Skeletal muscle cell (primary cell): Measurements from ENCODE around the gene UPF2.
"Not testable (repeated sequence)": the region's sequence is repeated elsewhere in the genome, so short reads cannot be mapped to it uniquely, and the experiment has no call there.

ENCODE experiments used
- DNase-seq: peaks from one replicate; pipeline ENCODE4 v3.0.0-alpha.2; 2010; ENCODE audit warnings: low read depth
- H3K4me3 ChIP-seq: 2 replicates; pipeline ENCODE4 v1.5.1; 2011; ENCODE audit warnings: low read depth, mild to moderate bottlenecking, control low read depth, low read length, moderate library complexity

The UPF2 gene

DNA sequence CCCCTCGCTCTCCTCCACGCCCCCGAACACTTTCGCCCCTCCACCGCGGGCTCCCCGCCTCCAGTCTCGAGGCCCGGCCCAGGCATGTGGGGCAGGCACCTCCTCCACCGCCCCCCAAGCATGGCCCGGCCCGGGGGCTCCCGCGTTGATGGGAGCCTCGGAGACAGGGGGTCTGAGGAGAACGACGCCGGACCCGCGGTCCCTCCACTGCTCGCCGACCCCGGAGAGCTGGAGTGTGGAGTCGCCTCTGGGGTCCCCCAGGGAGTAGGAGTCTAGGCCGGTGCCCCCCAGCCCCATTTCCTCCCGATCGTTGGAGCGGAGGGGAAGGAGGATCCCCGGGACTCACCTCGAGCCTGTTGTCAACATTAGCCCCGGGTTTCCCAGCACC, 206 bp downstream of the UPF2 start:
- DNase-seq: no peak
- H3K4me3 ChIP-seq: peak overlapping the region; percentile 98

DNA sequence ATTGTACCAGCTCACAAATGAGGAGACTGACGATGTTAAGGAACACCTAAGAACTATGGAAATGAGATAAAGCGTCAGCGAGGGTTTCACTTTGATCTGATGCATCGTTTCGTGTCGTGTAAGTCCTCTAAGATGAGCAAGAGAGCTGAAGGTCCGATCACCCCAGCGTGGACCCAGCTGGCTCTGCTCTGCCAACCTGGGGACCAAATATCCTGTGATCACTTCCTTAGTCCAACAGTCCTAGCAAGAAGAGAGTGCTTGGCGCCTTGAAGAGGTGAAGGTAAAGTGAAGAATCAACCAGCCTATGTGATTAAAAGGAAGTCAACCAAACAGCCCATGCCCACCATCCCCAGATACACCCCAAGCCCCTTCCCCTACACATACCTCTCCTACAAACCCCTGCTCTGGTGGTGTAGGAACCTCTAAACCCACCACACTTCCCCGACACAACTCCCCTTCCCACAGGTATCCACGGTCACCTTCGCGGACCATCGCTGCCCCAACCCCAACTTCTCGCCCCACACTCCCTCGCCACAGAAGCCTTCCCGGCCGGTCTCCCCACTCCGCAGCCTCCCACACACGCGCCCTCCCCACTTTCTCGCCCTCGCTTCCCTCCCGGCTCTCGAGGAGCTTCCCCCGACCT, 722 bp downstream of the UPF2 start:
- no peak for DNase-seq
- peak overlapping the region; percentile 98 for H3K4me3 ChIP-seq

DNA sequence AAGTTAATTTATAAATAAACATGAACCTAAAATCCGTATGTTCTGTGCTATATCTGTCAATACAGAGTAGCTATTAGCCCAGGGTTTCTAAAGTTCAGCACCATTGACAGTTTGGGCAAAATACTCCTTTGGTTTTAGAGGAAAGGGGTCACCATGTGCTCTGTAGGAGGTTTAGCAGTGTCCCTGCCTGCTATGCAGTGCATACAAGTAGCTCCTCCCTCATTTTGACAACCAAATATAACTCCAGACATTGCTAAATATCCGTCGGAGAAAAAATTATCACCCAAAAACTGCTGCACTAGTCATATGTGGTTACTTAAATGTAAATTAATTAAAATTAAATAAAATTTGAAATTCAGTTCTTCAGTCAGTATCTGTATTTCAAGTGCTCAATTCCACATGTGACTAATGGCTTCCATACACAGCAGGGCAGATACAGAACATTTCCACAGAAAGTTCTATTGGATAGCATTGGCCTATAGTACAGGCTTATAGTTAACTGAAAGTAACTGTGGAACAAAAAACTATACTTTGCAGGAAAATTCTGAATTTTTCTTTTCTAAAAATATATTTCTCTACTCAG, 6.4 kb downstream of the UPF2 start:
- no peak overlapping the region for H3K4me3 ChIP-seq
- no peak for DNase-seq

DNA sequence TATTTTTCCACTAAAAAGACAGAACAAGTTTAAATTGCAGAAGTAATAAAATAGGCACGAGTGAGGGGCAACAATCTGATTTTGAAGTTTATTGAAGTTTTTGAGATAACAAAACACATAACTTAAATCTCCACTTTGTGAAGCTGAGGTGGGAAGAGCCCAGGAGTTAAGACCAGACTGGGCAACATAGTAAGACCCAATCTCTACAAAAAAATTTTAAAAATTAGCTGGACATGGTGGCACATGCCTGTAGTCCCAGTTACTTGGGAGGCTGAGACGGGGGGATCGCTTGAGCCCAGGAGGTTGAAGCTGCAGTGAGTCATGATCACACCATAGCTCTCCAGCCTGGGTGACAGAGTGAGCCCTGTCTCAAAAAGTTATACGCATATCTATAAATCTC, 11.2 kb downstream of the UPF2 start:
- no peak overlapping the region for H3K4me3 ChIP-seq
- no peak for DNase-seq

DNA sequence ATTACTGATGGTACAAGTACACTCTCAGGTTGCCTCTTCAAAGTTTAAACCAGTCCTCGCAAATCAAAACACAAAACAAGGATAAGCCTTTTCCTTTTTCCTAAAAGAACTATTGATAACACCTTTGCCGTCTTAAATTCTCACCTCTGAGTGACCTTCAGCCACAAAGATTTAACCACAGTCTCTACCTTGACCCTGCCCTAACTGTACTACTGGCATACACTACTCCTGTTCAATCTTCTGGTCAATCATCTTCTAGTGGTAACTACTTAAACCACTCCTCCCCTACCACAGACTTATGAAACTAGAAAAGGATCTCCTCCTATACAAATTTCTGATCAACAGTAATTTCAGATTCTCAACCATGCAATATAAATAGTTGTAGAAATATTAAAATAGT, 15.1 kb downstream of the UPF2 start:
- no peak overlapping the region for H3K4me3 ChIP-seq
- no peak for DNase-seq

DNA sequence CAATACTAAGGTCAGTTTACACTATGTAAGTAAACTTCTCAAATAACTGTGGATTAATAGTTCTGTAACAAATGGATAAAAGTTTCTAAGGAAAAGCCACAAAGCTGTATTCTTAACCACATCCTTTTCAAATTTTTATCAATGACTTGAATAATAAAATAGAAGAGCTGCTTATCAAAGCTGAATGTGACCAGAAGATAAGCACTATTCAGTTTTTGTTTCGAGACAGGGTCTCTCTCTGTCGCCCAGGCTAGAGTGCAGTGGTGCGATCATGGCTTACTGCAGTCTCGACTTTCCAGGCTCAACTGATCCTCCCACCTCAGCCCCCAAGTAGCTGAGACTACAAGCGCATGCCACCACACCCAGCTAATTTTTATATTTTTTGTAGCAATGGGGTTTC, 17.0 kb downstream of the UPF2 start:
- no peak overlapping the region for H3K4me3 ChIP-seq
- DNase-seq: no peak

DNA sequence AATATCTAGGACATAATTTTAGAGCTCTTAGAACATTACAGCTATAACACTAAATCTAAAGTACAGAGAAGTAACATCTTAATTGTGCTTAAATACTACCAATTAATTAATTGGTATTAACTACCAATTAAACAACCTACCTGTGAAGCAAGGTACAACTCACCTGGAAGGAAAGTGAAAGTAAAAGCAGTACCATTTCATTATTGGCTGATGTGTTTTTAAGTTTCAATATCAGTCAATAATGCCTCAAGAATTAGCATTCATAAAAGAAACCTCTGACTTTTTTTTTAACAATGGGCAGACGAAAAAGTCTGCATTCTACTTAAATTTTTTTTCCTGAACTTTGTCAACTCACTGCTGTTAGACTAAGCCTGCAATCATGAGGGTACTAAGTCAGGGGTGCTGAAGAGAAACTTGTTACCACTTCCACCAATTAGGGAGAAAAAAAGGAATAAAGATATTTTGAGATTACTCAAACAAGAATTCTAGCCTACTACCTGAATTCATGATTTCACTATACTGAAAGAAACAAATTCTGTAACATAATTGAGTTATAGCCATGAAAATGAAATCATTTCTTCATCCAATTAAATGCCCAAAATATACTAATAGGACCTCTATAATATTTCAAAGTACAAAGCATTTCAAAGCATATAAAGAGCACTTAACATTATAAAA, 19.9 kb downstream of the UPF2 start:
- H3K4me3 ChIP-seq: no peak overlapping the region
- DNase-seq: no peak

DNA sequence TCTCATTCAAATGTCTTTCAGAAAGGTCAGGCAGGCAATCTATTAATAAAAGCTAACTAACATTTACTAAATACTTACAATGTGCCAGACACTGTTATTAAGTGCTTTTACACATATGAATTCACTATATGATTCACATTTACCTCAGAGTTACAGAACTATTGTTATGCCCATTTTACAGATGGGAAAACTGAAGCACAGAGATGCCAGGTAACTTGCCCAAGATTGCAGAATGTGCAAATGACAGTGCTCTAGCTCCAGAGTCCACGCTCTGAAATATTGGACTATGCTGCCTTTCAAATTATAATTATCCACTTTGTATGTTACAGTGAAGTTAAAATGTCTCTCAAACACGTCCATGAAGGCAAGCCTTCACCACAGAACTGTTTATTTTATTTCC, 22.0 kb downstream of the UPF2 start:
- no peak for DNase-seq
- H3K4me3 ChIP-seq: no peak overlapping the region

DNA sequence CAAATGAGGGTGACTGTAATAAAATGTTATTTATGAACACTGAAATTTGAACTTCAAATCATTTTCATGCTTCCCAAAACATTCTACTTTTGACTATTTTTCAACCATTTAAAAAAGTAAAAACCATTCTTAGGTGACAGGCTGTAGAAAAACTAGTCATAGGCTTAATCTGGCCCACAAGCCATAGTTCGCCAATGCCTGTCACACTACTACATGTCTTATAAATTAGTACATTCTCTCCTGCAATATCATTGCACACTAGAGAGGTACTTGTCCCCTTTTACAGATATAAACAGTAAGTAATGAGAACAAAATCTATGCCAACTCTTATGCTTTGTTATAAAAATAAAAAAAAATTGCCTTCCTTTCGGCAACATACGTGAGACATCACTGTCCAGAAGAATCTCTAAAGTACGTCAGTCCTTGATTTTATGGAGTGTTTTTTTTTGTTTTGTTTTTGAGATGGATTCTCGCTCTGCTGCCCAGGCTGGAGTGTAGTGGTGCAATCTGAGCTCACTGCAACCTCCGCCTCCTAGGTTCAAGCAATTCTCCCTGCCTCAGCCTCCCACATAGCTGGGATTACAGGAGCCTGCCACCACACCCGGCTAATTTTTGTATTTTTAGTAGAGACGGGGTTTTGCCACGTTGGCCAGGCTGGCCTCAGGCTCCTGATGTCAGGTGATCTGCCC, 23.2 kb downstream of the UPF2 start:
- no peak for DNase-seq
- no peak overlapping the region for H3K4me3 ChIP-seq

DNA sequence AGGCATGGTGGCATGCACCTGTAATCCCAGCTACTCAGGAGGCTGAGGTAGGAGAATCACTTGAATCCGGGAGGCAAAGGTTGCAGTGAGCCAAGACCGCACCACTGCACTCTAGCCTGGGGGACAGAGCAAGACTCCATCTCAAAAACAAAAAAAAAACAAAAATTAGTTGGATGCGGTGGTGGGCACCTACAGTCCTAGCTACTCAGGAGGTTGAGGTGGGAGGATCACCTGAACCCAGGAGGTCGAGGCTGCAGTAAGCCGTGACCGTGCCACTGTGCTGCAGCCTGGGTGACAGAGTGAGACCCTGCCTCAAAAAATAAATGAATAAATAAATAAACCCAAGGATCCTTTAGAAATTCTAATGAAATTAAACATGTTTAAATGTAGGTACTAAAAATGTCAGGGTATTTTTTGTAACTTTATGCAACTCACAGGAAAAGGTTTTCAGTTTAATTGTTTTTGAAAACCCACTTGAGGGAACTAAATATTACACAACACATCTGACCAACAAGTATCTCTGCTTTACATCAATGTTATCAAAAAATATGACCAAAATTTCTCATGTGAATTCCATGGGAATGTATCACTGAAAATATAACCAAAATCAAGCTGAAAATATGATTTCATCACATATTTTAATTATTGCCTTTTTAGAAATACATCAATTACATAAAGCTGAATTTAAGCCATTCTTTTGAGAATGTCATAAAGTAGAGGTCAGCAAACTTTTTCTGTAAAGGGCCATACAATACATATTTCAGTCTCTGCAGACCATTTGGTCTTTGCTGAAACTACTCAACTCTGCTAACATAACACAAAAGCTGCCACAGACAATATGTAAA, 23.9 kb downstream of the UPF2 start:
- no peak for DNase-seq
- no peak overlapping the region for H3K4me3 ChIP-seq

DNA sequence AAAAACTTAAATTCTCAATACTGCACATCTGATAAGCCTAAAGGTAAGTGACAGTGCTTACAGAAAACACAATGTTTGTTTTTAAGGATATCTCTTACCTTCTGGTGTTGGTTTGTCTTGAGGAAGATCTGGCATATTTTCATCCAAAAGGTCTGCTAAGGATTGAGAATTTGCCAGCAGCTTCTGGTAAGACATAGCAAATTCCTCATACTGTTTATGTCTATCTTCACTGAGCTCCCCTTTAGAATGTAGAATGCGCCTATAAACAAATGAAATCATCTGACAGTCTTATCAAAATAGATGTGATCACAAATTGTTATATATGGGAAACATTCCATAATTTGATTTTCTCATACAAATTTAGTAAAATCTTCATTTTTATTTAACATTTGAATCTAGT, 28.7 kb downstream of the UPF2 start:
- no peak for DNase-seq
- H3K4me3 ChIP-seq: no peak overlapping the region

DNA sequence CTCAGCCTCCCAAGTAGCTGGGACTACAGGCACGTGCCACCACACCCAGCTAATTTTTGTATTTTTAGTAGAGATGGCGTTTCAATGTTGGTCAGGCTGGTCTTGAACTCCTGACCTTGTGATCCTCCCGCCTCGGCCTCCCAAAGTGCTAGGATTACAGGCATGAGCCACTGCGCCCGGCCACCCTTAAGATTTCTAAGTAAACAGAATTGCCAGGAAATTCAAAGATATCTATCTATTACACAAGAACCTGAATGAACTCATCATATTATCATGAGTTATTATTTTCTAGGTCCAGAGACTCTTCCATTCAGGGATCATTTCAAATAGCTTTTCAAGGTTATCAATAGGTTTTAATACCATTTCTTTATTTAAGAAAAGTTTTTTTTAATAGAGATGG, 29.2 kb downstream of the UPF2 start:
- H3K4me3 ChIP-seq, DNase-seq: not testable (repeated sequence)

DNA sequence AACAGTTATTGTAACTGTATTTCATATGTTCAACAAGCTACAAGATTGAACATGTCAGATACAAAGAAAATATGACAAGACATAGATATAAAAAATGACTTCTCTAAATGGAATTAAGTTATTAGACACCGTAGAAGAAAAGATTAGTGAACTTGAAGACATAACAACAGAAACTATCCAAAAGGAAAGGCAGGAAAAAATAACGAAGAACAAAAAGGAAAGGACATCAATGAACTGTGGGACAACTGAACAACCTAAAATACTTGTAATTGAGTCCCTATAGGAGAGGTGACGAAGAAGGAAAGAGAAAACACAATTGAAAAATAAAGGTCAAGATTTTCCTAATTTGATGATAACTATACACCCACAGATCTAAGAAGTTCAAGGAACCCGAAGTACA, 32.3 kb downstream of the UPF2 start:
- no peak for DNase-seq
- H3K4me3 ChIP-seq: no peak overlapping the region

DNA sequence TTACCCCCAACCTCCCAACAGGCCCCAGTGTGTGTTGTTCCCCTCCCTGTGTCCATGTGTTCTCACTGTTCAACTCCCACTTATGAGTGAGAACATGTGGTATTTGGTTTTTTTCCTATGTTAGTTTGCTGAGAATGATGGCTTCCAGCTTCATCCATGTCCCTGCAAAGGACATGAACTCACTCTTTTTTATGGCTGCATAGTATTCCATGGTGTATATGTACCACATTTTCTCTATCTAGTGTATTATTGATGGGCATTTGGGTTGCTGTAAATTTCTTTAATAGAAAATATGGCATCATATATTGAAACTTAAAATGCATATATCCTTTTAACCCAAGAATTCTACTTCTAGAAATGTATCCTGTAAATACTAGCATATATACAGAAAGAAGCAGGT, 33.8 kb downstream of the UPF2 start:
- not testable (repeated sequence) for DNase-seq, H3K4me3 ChIP-seq

DNA sequence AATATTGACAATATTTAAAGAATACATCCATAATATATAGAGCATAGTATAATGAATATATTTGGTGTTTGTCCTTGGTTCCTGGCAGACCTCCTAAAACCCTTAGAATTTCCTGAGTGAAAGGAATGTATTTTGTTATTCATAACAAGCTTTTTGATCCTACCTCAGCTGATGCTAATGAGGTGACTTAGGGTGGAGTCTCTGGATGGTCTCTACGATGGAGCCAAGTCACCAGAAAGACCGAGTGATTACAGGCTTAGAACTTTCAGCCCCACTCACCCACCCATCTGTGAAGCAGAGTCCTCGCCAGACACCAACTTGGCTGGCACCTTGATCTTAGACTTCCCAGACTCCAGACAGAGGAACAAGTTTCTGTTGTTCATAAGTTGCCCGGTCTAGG, 35.9 kb downstream of the UPF2 start:
- DNase-seq: no peak

DNA sequence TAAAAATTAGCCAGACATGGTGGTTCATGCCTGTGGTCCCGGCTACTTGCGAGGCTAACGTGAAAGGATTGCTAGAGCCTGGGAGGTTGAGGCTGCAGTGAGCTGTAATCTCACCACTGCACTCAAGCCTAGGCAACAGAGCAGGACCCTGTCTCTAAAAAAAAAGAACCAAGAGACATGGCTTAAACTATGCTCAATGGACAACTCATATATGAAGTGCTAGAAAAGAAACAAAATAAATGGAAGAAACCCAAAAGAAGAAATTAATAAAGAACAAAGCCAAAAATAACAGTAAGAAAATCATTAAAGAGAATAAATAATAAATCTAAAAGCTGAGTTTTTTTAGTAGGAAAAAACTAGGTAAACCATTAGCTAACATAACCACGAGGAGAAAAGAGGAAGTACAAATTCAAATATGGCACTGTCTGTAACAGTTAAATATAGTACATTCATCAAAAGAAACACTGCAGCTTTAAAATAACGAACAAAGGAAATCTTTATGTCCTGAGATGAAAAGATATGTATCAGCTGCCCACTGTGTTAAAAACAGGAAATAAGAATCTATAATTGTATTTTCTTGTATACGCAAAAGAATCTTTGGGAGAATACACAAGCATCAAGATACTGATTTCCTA, 48.7 kb downstream of the UPF2 start:
- DNase-seq: no peak
- no peak overlapping the region for H3K4me3 ChIP-seq

More for the DNA sequence above, 35.9 kb downstream of the UPF2 start:
- no peak overlapping the region for H3K4me3 ChIP-seq

DNA sequence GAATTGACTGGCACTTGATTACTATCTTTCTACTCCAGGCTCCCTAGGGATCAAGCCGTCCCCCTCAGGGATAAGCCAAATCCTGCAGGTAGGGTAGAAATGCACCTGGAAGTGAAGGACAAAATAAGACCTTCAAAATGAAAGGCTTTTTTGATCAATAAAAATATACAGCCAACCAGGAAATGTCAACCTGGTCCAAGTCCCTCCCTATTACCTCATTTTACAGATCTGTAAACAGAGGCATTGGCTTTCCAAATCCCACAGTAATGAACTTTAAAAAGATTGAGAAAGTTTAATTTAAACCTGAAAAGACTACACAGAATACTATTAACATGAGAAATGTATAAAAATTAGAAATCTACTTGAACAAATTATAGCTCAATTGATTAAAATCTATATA, 53.7 kb downstream of the UPF2 start:
- no peak overlapping the region for H3K4me3 ChIP-seq
- no peak for DNase-seq

DNA sequence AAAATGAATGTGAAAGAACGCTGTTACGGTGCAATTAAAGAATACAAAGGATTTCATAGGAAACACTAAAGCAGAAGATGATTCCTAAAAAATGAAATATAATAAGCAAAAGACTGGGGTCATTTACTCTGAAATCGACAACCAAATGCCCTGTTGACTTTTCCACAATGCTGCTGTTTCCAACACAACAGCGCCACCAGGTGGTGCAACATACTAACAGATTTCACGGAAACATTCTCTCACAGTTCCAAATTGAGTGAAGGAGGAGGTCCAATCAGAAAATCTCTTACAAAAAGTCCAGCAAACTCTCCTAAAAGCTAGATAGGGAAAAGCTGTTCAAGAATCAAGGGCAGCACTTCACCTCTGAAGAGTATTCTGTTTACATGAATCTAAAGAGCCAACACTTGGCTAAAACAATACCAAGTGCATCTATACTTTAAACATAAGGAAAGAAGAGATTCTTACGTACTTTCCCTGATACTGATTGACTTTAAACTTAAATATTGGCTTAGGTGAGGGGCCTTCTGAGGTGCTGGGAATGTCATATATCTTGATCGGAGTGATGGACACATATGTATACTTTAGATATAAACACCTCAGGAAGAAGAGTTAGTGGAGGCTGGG, 55.9 kb downstream of the UPF2 start:
- H3K4me3 ChIP-seq: no peak overlapping the region
- DNase-seq: peak; percentile 41

DNA sequence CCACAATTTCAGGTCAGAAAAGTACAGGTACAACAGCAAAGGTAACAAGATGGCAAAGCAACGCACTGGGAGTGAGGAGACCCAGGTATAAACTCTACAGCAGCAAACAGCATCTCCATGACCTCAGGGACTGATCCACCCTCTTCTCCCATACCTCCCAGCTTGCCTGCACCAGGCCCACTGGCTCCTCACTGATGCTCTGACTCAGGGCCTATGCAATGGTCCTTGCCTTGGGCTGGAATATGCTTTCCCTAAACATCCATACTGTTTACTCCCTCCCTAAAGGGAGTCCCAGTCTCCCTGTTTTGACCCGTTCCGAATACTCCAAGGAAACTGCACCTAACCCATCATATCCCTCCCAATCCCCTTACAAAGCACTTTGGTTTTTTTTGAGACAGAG, 60.4 kb downstream of the UPF2 start:
- no peak for DNase-seq
- H3K4me3 ChIP-seq: no peak overlapping the region
